HG02943 (cell line): Measurements from ENCODE around the gene NOTCH1.

ENCODE experiments used
- ATAC-seq: cut with Tn5 transposase; IDR thresholded peaks from one replicate; pipeline ENCODE4 v1.9.1; 2021; ENCODE audit warnings: mild to moderate bottlenecking, low read depth, moderate library complexity; ENCODE audit not compliant: unreplicated experiment

Gene NOTCH1

GRCh38 chr9:136492978-136493522 lies 52.8 kb downstream of the NOTCH1 start:
- ATAC-seq, result no peak

GRCh38 chr9:136489731-136490130 lies 56.1 kb downstream of the NOTCH1 start:
- ATAC-seq, result no peak

DNA sequence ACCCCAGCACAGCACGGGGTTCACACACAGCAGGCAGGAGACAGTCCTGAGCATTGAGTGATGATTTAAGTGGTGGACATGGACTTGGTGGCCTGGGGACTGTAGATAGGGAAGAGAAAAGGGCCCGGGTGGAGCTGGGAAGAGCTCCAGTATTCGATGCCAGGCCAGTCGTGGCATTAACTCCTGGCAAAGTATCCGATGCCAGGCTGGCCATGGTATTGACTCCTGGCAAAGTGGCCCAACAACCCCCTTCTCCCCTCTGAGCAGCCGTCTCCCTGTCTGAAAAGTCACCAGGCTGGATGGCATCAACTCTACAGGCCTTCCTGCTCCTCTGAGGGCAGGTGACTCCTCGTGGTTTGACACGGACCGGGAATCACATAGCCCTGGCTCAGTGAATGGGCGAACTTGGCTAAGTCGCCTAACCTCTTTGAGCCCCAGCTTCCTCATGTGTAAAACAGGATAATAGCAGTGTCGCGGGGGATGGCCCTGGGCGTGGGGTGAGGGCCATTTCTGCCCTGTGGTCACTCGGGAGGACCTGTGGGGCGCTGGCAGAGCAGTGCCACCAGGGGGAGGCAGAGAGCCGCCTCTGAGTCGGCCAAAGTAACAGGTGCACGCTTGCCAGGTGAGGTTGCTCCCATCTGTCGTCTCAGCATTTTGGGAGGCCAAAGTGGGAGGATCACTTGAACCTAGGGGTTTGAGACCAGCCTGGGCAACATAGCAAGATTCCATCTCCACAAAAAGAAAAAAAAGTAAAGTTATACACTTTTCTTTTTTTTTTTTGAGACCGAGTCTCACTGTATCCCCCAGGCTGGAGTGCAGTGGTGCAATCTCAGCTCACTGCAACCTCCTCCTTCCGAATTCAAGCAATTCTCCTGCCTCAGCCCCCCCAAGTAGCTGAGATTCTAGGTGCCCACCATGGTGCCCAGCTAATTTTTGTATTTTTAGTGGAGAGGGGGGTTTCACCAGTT lies 57.3 kb downstream of the NOTCH1 start:
- ATAC-seq, result no peak

- ATAC-seq, result no peak
These were observed 58.2 kb downstream of the NOTCH1 start for GRCh38 chr9:136487672-136488071.

DNA sequence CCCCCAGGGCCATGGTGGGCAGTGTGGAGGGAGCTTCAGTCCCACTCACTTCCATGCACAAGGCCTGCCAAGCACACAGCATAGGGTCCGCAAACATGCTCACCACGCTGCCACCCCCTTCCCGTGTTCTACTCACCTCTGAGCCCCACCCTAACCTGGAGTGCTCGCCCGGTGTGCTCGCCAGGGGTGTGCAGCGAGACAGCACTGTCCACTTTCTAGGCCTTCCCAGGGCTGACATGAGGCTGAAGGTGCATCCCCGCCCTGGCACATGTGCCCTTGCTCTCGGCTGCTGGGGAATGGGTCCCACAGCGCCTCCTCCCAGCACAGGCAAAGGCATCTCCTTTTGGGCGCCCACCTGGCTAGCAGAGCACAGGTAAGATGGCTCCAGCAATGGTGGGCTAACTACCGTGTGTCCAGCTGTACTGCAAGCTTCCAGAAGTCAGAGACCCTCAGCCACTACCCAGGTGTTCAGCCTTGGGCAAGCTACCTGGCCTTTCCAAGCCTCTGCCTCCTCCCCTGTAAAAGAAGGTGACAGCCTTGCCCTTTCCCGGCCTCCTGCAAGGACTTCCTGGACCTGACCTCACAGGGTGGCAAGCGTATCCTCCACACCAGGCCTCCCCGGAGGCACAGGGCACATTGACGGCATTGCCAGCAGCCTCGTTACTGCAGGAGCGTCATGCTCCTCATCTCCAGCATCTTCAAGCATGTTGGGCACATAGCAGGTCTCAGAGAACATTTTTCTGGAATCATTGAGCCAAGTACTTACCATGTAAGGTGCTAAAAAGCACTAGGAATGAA lies 58.8 kb downstream of the NOTCH1 start:
- no peak for ATAC-seq

DNA sequence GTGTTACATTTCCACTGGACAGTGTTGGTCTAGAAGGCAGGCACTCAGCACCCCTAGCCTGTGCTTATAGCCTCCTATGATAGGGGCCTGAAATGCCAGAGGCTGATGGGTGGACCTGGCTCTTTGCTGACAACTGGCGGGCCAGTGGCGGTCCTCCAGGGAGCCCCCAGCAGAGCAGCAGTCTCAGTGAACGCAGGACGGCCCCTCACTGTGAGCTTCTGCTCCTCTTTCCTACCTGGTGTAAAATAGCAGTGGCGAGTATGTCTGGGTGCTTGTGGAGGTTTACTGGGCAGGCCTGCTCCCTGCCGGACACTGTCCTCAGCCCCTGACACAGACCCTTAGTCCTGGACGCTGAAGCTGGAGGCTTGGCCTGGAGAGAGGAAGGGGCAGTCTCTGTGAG lies 59.7 kb downstream of the NOTCH1 start:
- no peak for ATAC-seq

- no peak for ATAC-seq
These were observed 60.5 kb downstream of the NOTCH1 start for GRCh38 chr9:136485049-136486045.

- peak; percentile 1 for ATAC-seq
These were observed 61.4 kb downstream of the NOTCH1 start for GRCh38 chr9:136484153-136485048.

- peak; percentile 52 for ATAC-seq
These were observed 62.2 kb downstream of the NOTCH1 start for GRCh38 chr9:136483589-136484152.

DNA sequence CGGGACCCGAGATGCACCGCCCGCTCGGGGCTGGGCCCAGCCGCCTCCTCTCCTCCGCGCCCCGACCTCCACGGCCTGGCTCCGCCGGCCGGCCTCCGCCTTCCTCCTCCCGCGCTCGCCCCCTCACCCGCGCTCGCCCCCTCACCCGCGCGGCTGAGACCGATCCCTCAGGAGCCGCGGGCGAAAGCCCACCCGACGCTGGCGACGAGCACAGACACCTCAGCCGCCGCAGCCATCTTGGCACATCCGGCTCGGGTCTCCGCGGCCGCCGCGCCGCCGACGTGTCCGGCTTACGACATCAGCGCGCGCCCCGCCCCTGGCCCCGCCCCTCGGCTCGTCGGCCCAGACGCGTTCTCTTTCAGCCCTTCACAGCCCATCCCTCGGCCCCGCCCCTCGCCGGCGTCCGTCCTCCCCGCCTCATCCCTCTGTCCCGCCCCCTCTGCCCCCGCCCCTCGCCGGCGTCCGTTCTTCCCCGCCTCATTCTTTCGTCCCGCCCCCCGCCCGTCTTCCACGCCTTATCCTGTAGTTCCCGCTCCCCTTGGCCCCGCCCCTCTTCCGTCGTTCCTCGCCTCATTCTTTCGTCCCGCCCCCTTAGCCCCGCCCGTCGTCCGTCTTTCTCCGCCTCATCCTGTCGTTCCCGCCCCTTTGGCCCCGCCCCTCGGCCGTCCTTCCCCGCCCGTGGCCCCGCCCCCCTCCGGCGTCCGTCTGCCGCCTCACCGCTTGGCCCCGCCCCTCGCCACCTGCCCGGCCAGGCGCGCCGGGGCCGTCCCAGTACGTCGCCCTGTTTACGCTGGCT lies 62.9 kb downstream of the NOTCH1 start, which contains the start of gene SEC16A:
TSS of gene SEC16A (minus strand) at position 248 of the 796 bp plus-strand sequence. CDS start 5,425 bp downstream, outside the sequence.
- ATAC-seq, result peak; percentile 52

DNA sequence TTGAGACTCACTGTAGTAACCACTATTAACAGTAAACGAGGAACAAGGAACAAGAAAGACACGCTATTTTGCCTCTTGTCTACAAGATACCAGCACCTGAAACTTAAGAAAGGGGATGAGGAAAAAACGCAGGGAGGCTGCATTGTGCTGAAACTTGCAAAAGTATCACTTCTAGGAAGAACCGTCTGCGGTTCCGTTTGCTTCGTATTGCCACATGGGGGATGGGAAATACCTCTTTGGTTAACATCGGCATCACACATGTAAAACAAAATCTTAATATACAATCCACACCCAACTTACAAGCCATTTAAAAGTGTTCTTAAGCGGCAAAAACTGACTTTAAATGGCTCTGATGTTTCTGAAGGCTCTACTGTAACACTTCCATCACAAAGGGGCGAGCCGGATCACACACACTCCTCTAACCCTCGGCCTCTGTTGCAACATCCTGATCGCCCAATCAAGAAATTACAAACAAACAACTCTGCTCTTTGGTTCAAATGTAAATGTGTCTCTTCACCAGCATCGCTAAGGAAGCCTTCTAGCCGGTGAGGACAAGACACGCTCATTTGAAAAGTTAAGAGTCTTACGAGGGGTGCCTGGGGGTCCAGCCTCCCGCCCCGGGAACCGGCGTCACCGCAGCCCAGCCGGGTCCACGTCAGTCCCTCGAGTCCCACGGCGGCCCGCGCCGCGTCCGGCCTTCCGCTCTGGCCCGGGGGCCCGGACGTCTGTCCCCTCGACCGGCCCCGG lies 63.6 kb downstream of the NOTCH1 start:
- no peak for ATAC-seq

GRCh38 chr9:136481558-136481957 lies 64.3 kb downstream of the NOTCH1 start:
- ATAC-seq, result no peak

DNA sequence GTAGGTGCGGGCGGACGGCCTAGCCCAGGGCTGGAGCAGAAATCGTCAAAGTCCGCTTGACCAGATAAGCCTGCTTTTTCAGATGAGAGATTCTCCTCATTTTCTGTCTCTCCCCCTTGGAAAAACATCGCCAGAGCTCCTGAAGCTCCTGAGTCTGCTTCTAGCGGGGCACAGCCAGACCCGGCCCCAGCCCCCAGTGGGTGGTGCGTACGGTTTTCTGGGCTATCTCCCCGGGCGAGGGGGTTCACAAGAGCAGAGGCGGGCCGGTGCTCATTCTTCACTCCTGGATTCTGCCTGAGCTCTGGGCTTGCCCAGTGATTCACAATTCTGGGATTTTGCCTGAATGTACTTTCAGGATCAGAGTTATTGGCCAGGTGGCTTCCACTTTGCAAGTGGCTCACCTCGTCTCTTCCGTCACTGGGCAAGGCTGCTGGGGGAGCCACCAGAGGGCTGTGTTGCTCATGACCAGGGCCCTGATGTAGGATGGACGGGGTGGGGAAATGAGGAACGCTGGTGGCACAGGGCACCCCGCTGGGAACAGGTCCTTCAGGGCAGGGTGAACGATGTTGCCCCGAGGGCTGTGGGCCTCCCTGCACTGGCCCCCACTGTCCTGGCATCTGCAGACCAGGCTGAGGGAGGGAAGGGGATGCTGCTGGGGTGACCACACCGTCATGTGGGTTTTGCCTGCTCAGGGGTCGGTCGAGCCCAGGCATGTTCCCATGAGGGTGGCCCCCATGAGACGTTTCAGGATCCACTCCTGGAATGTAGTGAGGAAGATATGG lies 69.3 kb downstream of the NOTCH1 start:
- ATAC-seq, result no peak

- ATAC-seq, result no peak
These were observed 70.6 kb downstream of the NOTCH1 start for GRCh38 chr9:136474974-136475865.

DNA sequence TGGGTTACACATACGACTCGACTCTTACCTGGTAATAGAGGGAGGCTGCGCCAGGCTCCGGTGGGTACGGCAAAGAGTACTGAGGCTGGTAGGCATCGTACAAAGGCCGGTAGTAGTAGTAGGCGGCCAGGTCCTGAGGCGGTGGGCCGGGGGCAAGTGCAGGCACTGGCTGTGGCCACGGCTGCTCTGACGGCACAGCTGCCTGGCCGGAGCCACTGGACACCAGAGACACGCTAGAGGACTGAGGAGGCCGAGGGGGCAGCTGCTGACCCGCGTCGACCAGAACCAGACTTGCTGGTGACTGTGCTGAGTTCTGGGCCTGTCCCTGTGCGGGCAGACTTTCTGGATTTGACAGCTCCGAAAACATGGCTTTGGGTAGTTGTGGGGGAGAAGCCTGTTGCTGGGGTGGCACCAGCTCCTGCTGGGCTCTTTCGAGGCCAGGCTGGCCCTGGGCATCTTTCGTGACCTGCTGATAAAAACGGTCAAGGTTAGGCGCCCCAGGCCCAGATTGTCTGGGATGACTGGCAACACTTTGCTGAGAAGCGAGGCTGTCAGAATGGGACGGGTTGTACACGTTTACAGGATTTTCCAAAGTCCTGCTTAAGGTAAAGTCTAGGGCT lies 71.7 kb downstream of the NOTCH1 start:
- no peak for ATAC-seq
